Epithelial cell of proximal tubule (primary cell): ENCODE measurements around the gene PRC1. TPM values are rescaled to one million over a fixed set of nuclear protein-coding genes. Genes with fewer than 3 reads are reported as not detected.

Experiments used
- DNase-seq: peaks from one replicate; pipeline ENCODE4 v3.0.0-alpha.2; 2011; ENCODE audit warnings: low read depth
- H3K4me3 ChIP-seq: 2 replicates; pipeline ENCODE4 v1.5.1; 2011; ENCODE audit warnings: low read depth, mild to moderate bottlenecking, low read length
- CTCF ChIP-seq: conservative IDR thresholded peaks from 2 replicates; pipeline ENCODE4 v1.5.1; 2012; ENCODE audit warnings: low read depth, mild to moderate bottlenecking, low read length
- total RNA-seq: library from RNA; depleted of rRNA; stranded (reverse); fragments of >200 nt; gene quantifications from 2 replicates; pipeline ENCODE4 v1.2.3, GENCODE V29; 2015

The PRC1 gene
- total RNA-seq, 1 donor from 2014 or later: 251 TPM

DNA sequence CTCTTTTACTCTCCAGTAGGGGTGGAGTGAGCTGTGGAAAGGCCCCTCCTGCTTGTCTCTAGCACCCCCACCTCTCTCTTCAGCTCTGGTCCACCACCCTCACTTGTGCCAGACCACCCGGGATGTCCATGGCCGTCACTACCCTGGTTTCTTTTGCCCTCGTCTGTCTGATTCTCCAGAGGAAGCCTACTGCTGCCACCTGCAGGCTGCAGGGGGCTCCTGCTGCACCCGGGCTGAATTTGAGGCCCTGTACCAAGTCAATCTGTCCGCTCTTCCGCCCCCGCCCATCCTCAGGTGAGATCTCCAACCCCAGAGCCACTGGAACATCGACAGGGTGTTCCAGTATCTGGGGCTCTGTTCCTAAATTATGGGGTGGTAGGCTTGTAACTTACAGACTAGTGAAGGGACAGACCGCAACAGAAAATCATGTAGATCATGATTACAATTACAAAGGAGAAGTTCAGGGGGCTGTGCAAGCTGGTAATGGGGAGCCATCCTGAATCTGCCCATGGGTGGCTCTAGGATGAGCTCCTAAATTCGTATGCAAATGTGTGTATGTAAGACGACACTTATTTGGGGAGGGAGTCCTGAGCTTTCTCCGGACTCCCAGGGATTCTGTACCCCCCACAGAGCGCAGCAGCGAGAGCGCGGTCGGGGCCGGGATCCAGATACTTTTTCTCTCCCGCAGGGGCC lies 59.9 kb downstream of the PRC1 start:
- peak; percentile 91 for TF ChIP-seq CTCF
- peak overlapping the region; percentile 87 for H3K4me3 ChIP-seq
- no peak for DNase-seq

GRCh38 chr15:90933301-90933700 lies 61.0 kb downstream of the PRC1 start:
- TF ChIP-seq CTCF: no peak
- no peak overlapping the region for H3K4me3 ChIP-seq
- no peak for DNase-seq

DNA sequence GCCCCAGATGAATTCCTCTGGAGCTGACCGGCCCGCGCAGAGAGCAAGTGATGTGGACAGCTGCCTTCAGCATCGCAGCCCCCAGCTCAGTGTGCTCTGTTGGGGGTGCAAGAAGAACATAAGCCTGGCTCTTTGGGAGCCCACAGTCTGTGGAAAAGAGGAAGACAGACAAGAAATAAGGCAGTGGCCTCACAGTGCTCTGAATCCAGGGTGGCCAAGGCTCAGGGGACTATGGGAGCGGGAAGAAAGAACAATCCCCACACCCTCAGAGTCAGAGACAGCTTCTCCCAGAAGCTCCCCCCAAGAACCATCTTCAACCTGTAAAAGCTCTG lies 61.7 kb downstream of the PRC1 start:
- DNase-seq: no peak
- H3K4me3 ChIP-seq: peak overlapping the region; percentile 81
- TF ChIP-seq CTCF: no peak

DNA sequence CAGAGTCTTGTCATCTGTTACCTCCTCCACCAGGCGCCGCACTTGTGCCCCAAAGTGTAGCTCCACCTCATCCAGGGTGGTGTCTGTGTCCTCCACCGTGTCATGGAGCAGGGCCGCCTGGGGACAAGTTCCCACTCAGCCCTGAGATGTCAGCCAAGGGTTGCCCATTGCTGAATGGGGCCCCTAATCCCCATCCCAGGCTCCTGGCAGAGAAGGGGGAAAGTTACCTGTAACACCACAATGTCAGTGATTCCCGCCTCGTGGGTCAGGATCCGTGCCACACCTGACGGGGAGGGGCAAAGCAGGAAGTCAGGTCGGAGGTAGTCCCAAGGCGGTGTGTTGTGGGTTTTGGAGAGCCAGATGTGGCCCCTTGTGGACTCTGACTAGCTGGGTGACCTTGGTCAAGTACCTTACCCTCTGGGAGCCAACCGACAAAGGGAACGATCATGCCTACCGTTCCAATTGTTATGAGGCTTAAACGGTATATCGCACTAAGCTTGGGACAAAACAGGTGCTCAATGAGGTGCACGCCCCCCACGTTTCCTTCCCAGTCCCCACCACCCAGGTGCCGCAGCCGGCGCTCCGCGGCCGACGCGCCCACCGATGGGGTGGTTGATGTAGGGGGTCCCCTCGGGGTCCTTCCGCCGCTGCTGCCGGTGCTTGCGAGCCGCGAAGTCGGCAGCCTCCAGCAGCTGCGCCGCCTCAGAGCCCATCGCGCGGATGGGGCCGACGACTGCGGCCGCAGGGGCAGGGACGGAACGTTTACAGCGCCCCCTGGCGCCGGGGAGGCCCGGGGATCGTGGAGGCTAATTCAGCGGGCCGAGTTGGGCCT lies 62.3 kb downstream of the PRC1 start, which contains the start of gene HDDC3:
Gene HDDC3, minus strand, starts transcription at position 722 of the 832 bp plus-strand sequence. Its CDS starts 9 bp downstream, at position 713.
- DNase-seq: no peak
- peak; percentile 84 for TF ChIP-seq CTCF

DNA sequence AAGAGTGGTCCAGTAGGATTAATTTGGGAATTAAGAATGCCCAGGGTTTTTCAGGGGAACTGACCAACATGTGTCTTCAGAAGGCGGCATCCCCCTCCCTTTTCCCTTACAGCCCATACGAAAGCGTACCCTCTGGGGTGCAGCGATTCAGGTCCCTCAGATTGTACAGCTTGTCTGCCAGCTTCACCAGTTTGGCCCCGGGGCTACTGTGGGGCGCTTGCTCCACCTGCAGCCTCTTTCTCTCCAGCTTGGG lies 62.8 kb downstream of the PRC1 start:
- peak overlapping the region; percentile 81 for H3K4me3 ChIP-seq
- TF ChIP-seq CTCF: no peak
- no peak for DNase-seq

More for the DNA sequence above, 62.3 kb downstream of the PRC1 start, which contains the start of gene HDDC3:
- H3K4me3 ChIP-seq: peak within 1 kb of the TSS; percentile 81

DNA sequence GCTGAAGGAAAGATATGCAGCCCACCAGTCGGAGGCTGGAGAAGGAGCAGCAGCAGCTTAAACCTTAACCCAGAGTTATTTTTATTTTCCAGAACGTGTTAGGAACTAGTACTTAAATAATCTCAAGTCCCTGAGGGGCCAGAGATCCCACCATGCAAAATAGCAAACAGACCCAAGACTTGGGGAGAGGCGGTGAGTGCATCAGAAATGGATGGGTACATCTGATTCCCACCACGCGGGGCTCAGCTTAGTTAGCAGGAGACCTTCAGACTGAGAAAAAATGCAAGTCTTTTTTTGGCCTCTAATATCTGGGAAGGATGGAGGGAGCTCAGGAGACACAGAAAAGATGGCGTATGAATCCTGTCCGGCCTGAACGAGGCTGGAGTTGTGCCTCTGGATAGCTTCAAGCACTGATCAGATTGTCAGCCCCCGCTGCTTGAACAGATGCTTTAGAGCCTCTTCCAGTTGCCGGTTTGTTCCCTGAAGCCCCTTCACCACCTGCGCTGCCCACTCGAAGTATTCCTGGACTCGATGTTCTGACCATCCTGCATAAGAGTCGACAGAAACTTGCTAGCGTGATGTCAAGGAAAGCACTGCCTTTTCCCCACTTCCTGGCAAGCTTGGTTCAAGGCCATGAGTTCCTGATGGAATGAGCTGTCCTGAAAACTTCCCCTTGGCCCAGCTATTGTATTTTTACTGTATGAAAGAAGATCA lies 63.3 kb downstream of the PRC1 start:
- TF ChIP-seq CTCF: peak; percentile 6
- DNase-seq: no peak
- peak overlapping the region; percentile 73 for H3K4me3 ChIP-seq
